Osteocyte (in vitro differentiated cells): ENCODE measurements around the gene RASL11B. TPM values are rescaled to one million over a fixed set of nuclear protein-coding genes. Genes with fewer than 3 reads are reported as not detected.

Experiments used
- DNase-seq: peaks from one replicate; pipeline ENCODE4 v3.0.0; 2021; ENCODE audit warnings: mixed read lengths; ENCODE audit not compliant: unreplicated experiment; ENCODE audit errors: extremely low spot score
- H3K27ac Mint-ChIP-seq: one replicate; pipeline ENCODE4 v1.8.0; 2021; ENCODE audit warnings: mild to moderate bottlenecking, mixed read lengths; ENCODE audit not compliant: unreplicated experiment
- H3K27me3 Mint-ChIP-seq: one replicate; pipeline ENCODE4 v1.8.0; 2021; ENCODE audit warnings: mixed read lengths; ENCODE audit not compliant: unreplicated experiment
- H3K36me3 Mint-ChIP-seq: one replicate; pipeline ENCODE4 v1.8.0; 2021; ENCODE audit warnings: mixed read lengths; ENCODE audit not compliant: unreplicated experiment
- H3K4me1 Mint-ChIP-seq: one replicate; pipeline ENCODE4 v1.8.0; 2021; ENCODE audit warnings: mixed read lengths; ENCODE audit not compliant: unreplicated experiment
- H3K4me3 Mint-ChIP-seq: one replicate; pipeline ENCODE4 v1.8.0; 2021; ENCODE audit warnings: mild to moderate bottlenecking, moderate library complexity, mixed read lengths; ENCODE audit not compliant: unreplicated experiment
- H3K9me3 Mint-ChIP-seq: one replicate; pipeline ENCODE4 v1.8.0; 2021; ENCODE audit warnings: mixed read lengths; ENCODE audit not compliant: unreplicated experiment
- total RNA-seq: library from RNA; stranded (reverse); gene quantifications from 2 replicates; pipeline ENCODE4 v1.2.1, GENCODE V29; 2021
- TF ChIP-seq, protein P1 (sequence below): fragments of 200-600 bp; sonication (generic); IDR thresholded peaks from 2 replicates; pipeline ENCODE4 v1.5.0; 2021; ENCODE audit warnings: antibody characterized with exemption, mild to moderate bottlenecking, moderate library complexity

RASL11B gene
- total RNA-seq, 1 donor from 2014 or later, result 0.94 TPM

DNA sequence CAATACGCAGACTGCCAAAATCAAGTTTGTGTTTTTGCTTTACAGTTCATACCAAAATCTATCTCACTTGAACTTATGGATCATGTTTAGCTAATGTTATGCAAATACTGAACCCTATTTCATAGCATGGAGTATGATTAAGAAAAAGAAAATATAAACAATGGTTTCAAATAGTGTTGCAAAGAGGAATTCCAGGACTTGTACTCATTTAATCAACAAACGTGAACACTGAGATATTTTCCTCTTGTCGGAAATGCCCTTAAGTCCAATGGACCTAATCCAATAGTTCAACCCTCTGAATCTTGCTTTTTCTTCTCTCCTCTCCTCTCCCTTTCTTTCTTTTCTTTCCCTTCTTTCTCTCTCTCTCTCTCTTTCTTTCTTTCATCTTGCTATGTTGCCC lies 30.8 kb downstream of the RASL11B start:
- TF ChIP-seq, protein P1, sequence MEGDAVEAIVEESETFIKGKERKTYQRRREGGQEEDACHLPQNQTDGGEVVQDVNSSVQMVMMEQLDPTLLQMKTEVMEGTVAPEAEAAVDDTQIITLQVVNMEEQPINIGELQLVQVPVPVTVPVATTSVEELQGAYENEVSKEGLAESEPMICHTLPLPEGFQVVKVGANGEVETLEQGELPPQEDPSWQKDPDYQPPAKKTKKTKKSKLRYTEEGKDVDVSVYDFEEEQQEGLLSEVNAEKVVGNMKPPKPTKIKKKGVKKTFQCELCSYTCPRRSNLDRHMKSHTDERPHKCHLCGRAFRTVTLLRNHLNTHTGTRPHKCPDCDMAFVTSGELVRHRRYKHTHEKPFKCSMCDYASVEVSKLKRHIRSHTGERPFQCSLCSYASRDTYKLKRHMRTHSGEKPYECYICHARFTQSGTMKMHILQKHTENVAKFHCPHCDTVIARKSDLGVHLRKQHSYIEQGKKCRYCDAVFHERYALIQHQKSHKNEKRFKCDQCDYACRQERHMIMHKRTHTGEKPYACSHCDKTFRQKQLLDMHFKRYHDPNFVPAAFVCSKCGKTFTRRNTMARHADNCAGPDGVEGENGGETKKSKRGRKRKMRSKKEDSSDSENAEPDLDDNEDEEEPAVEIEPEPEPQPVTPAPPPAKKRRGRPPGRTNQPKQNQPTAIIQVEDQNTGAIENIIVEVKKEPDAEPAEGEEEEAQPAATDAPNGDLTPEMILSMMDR, result no peak
- no peak overlapping the region for H3K4me3 Mint-ChIP-seq
- no peak overlapping the region for H3K27ac Mint-ChIP-seq
- DNase-seq, result no peak
- no peaks in the 10 kb centered on the region for H3K36me3 Mint-ChIP-seq
- H3K4me1 Mint-ChIP-seq, result peaks cover 2% of the 10 kb centered on the region
- H3K9me3 Mint-ChIP-seq, result no peaks in the 10 kb centered on the region
- H3K27me3 Mint-ChIP-seq, result no peaks in the 10 kb centered on the region

DNA sequence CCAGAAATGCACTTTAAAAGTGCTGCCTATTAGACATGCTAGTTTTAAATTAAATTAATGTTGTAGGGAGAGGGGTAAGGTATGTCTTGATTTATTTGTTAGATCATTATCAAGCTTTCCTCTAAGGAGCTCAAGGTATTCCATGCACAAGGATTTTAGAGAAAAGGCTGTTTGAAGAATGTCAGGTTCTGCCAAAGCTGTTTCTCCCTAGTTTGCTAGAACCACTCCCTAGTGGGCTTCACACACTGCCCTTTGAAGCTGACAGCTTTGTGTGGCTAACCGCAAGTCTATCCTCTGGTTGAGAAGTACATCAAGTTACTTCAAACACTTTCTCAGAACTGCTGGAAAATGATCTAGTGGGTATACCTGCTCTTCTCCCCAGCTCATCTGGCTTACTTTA lies 32.3 kb downstream of the RASL11B start:
- Mint-ChIP-seq H3K36me3 (no peaks in the 10 kb centered on the region), H3K27ac (no peak overlapping the region), H3K4me1 (peaks cover 2% of the 10 kb centered on the region), H3K27me3 (no peaks in the 10 kb centered on the region), H3K4me3 (no peak overlapping the region), H3K9me3 (no peaks in the 10 kb centered on the region)
- DNase-seq, result no peak
- TF ChIP-seq, protein P1, result no peak

DNA sequence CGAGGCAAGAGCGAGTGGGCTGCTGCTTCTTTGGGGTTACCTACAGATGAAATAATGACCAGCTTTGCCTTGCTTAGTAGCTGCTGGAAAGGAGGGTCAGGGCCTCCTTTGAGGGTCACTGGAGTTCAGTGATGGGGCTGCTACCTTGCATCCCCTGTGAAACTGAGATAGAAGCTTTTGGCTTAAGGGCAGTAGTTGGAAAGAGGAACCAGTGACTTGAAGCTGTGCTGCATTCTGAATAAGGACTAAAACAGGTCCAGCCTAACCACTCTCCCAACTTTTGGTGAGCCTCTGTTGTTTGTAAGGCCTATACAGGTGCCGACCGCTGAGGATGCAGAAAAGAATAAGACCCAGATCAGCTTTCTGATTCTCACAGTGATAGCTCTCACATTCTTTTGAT lies 41.2 kb downstream of the RASL11B start:
- H3K36me3 Mint-ChIP-seq, result peaks cover 7% of the 10 kb centered on the region
- H3K27me3 Mint-ChIP-seq, result no peaks in the 10 kb centered on the region
- TF ChIP-seq, protein P1, result no peak
- DNase-seq, result no peak
- no peaks in the 10 kb centered on the region for H3K4me1 Mint-ChIP-seq
- H3K27ac Mint-ChIP-seq, result no peak overlapping the region
- H3K4me3 Mint-ChIP-seq, result no peak overlapping the region
- no peaks in the 10 kb centered on the region for H3K9me3 Mint-ChIP-seq

DNA sequence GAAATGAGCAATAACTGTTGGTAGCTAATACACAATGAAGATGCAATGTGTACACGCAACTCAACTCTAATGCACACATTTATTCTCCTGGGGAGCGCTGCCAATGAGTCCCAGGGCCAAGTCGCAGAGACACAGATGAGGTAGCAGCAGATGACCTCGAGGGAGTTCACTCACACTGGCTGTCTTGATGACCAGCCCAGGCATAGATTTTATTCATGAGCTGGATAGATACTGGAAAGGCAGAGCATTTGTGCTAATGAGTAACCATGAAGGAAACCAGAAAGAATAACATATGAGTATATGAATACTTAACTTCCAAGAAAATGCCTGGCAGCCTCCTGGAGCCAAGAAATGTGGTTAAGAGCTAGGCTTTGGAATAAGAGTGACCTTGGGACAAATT lies 42.3 kb downstream of the RASL11B start:
- TF ChIP-seq, protein P1, result no peak
- Mint-ChIP-seq H3K27ac (no peak overlapping the region), H3K4me1 (no peaks in the 10 kb centered on the region), H3K27me3 (no peaks in the 10 kb centered on the region), H3K36me3 (peaks cover 7% of the 10 kb centered on the region), H3K4me3 (no peak overlapping the region), H3K9me3 (no peaks in the 10 kb centered on the region)
- DNase-seq, result no peak

DNA sequence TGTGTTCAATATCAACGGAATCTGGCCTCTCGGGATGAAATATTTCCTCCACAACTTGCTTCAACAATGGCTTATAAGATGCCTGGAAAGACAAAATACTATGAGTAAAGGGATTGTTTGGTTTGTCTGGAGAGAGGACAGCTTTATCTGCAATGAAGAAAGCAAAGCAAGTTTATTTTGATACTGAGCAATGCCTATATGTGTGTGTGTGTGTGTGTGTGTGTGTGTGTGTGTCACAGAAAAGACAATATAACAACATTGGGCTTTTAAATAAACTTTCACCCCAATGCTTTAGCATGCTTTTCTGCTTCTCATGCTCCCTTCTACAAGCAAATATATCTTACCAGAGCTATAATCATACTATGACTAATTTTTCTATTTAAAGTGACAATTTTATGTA lies 45.4 kb downstream of the RASL11B start:
- Mint-ChIP-seq H3K36me3 (no peaks in the 10 kb centered on the region), H3K27ac (no peak overlapping the region), H3K4me3 (no peak overlapping the region), H3K4me1 (no peaks in the 10 kb centered on the region), H3K27me3 (no peaks in the 10 kb centered on the region), H3K9me3 (no peaks in the 10 kb centered on the region)
- TF ChIP-seq, protein P1, result no peak
- DNase-seq, result no peak
